GM19035 (cell line): Measurements from ENCODE around the gene ZFAND3.
"Not testable (repeated sequence)": the region's sequence is repeated elsewhere in the genome, so short reads cannot be mapped to it uniquely, and the experiment has no call there.

Experiments
- ATAC-seq: cut with Tn5 transposase; IDR thresholded peaks from one replicate; pipeline ENCODE4 v1.9.1; 2021; ENCODE audit not compliant: unreplicated experiment

The ZFAND3 gene

GRCh38 chr6:38114976-38115625, 295.6 kb downstream of the ZFAND3 start:
- ATAC-seq, result no peak

- ATAC-seq, result no peak
Measured at GRCh38 chr6:38115626-38116008, 296.1 kb downstream of the ZFAND3 start.

- ATAC-seq, result no peak
Measured at GRCh38 chr6:38116248-38116647, 296.7 kb downstream of the ZFAND3 start.

GRCh38 chr6:38117281-38117680, 297.8 kb downstream of the ZFAND3 start:
- no peak for ATAC-seq

GRCh38 chr6:38118791-38119365, 299.4 kb downstream of the ZFAND3 start:
- no peak for ATAC-seq

GRCh38 chr6:38119516-38119915, 300.0 kb downstream of the ZFAND3 start:
- ATAC-seq, result no peak

- not testable (repeated sequence) for ATAC-seq
Measured at GRCh38 chr6:38124224-38124926, 304.8 kb downstream of the ZFAND3 start.

GRCh38 chr6:38127284-38127683, 307.8 kb downstream of the ZFAND3 start:
- no peak for ATAC-seq

GRCh38 chr6:38131527-38131965, 312.0 kb downstream of the ZFAND3 start:
- ATAC-seq, result no peak

- no peak for ATAC-seq
Measured at GRCh38 chr6:38133932-38134703, 314.6 kb downstream of the ZFAND3 start.

- no peak for ATAC-seq
Measured at GRCh38 chr6:38134704-38135088, 315.2 kb downstream of the ZFAND3 start.

- ATAC-seq, result no peak
Measured at GRCh38 chr6:38136547-38136946, 317.0 kb downstream of the ZFAND3 start.

GRCh38 chr6:38137608-38138265, 318.2 kb downstream of the ZFAND3 start:
- no peak for ATAC-seq

GRCh38 chr6:38138374-38138773, 318.8 kb downstream of the ZFAND3 start:
- ATAC-seq, result no peak

- ATAC-seq, result no peak
Measured at GRCh38 chr6:38141085-38141484, 321.6 kb downstream of the ZFAND3 start.

GRCh38 chr6:38141716-38142115, 322.2 kb downstream of the ZFAND3 start:
- ATAC-seq, result no peak

- ATAC-seq, result no peak
Measured at GRCh38 chr6:38142178-38142902, 322.8 kb downstream of the ZFAND3 start.

GRCh38 chr6:38143191-38144150, 323.9 kb downstream of the ZFAND3 start:
- no peak for ATAC-seq

GRCh38 chr6:38144365-38144945, 324.9 kb downstream of the ZFAND3 start:
- ATAC-seq, result no peak
